Measurements from ENCODE around the gene MAPT.
A peak's percentile ranks its signal among the peaks of the same experiment; 100 is the strongest.

The MAPT gene

DNA sequence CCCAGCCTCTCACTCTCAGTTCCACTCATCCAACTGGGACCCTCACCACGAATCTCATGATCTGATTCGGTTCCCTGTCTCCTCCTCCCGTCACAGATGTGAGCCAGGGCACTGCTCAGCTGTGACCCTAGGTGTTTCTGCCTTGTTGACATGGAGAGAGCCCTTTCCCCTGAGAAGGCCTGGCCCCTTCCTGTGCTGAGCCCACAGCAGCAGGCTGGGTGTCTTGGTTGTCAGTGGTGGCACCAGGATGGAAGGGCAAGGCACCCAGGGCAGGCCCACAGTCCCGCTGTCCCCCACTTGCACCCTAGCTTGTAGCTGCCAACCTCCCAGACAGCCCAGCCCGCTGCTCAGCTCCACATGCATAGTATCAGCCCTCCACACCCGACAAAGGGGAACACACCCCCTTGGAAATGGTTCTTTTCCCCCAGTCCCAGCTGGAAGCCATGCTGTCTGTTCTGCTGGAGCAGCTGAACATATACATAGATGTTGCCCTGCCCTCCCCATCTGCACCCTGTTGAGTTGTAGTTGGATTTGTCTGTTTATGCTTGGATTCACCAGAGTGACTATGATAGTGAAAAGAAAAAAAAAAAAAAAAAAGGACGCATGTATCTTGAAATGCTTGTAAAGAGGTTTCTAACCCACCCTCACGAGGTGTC lies 131.3 kb downstream of the MAPT start:
- no peak overlapping the region for H3K4me3 ChIP-seq (ENCODE audit: low read depth, low read length)
- TF ChIP-seq, protein P1, sequence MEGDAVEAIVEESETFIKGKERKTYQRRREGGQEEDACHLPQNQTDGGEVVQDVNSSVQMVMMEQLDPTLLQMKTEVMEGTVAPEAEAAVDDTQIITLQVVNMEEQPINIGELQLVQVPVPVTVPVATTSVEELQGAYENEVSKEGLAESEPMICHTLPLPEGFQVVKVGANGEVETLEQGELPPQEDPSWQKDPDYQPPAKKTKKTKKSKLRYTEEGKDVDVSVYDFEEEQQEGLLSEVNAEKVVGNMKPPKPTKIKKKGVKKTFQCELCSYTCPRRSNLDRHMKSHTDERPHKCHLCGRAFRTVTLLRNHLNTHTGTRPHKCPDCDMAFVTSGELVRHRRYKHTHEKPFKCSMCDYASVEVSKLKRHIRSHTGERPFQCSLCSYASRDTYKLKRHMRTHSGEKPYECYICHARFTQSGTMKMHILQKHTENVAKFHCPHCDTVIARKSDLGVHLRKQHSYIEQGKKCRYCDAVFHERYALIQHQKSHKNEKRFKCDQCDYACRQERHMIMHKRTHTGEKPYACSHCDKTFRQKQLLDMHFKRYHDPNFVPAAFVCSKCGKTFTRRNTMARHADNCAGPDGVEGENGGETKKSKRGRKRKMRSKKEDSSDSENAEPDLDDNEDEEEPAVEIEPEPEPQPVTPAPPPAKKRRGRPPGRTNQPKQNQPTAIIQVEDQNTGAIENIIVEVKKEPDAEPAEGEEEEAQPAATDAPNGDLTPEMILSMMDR (IDR thresholded peaks at IDR 0.05; ENCODE audit: low read depth, low read length): no peak
- TF ChIP-seq POLR2A (IDR thresholded peaks at IDR 0.05; ENCODE audit: extremely low read depth, insufficient read length) (no peak), MYC (IDR thresholded peaks at IDR 0.05; ENCODE audit: low read depth, low read length) (no peak)
- TF ChIP-seq, protein P2, sequence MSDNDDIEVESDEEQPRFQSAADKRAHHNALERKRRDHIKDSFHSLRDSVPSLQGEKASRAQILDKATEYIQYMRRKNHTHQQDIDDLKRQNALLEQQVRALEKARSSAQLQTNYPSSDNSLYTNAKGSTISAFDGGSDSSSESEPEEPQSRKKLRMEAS (IDR thresholded peaks at IDR 0.05; ENCODE audit: low read depth, low read length): no peak
- DNase-seq (ENCODE audit: low read depth): no peak

DNA sequence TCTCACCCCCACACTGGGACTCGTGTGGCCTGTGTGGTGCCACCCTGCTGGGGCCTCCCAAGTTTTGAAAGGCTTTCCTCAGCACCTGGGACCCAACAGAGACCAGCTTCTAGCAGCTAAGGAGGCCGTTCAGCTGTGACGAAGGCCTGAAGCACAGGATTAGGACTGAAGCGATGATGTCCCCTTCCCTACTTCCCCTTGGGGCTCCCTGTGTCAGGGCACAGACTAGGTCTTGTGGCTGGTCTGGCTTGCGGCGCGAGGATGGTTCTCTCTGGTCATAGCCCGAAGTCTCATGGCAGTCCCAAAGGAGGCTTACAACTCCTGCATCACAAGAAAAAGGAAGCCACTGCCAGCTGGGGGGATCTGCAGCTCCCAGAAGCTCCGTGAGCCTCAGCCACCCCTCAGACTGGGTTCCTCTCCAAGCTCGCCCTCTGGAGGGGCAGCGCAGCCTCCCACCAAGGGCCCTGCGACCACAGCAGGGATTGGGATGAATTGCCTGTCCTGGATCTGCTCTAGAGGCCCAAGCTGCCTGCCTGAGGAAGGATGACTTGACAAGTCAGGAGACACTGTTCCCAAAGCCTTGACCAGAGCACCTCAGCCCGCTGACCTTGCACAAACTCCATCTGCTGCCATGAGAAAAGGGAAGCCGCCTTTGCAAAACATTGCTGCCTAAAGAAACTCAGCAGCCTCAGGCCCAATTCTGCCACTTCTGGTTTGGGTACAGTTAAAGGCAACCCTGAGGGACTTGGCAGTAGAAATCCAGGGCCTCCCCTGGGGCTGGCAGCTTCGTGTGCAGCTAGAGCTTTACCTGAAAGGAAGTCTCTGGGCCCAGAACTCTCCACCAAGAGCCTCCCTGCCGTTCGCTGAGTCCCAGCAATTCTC lies 132.1 kb downstream of the MAPT start:
- TF ChIP-seq, protein P1 (IDR thresholded peaks at IDR 0.05; ENCODE audit: low read depth, low read length): no peak
- TF ChIP-seq, protein P2 (IDR thresholded peaks at IDR 0.05; ENCODE audit: low read depth, low read length): no peak
- TF ChIP-seq POLR2A (IDR thresholded peaks at IDR 0.05; ENCODE audit: extremely low read depth, insufficient read length): no peak
- TF ChIP-seq MYC (IDR thresholded peaks at IDR 0.05; ENCODE audit: low read depth, low read length): no peak
- H3K4me3 ChIP-seq (ENCODE audit: low read depth, low read length): no peak overlapping the region
- peak; percentile 40 for DNase-seq (ENCODE audit: low read depth)

DNA sequence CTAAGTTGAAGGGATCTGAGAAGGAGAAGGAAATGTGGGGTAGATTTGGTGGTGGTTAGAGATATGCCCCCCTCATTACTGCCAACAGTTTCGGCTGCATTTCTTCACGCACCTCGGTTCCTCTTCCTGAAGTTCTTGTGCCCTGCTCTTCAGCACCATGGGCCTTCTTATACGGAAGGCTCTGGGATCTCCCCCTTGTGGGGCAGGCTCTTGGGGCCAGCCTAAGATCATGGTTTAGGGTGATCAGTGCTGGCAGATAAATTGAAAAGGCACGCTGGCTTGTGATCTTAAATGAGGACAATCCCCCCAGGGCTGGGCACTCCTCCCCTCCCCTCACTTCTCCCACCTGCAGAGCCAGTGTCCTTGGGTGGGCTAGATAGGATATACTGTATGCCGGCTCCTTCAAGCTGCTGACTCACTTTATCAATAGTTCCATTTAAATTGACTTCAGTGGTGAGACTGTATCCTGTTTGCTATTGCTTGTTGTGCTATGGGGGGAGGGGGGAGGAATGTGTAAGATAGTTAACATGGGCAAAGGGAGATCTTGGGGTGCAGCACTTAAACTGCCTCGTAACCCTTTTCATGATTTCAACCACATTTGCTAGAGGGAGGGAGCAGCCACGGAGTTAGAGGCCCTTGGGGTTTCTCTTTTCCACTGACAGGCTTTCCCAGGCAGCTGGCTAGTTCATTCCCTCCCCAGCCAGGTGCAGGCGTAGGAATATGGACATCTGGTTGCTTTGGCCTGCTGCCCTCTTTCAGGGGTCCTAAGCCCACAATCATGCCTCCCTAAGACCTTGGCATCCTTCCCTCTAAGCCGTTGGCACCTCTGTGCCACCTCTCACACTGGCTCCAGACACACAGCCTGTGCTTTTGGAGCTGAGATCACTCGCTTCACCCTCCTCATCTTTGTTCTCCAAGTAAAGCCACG lies 133.0 kb downstream of the MAPT start:
- H3K4me3 ChIP-seq (ENCODE audit: low read depth, low read length): no peak overlapping the region
- TF ChIP-seq, protein P2 (IDR thresholded peaks at IDR 0.05; ENCODE audit: low read depth, low read length): no peak
- DNase-seq (ENCODE audit: low read depth): no peak

DNA sequence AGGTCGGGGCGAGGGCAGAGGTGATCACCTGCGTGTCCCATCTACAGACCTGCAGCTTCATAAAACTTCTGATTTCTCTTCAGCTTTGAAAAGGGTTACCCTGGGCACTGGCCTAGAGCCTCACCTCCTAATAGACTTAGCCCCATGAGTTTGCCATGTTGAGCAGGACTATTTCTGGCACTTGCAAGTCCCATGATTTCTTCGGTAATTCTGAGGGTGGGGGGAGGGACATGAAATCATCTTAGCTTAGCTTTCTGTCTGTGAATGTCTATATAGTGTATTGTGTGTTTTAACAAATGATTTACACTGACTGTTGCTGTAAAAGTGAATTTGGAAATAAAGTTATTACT lies 133.6 kb downstream of the MAPT start:
- DNase-seq (ENCODE audit: low read depth): no peak
- no peak overlapping the region for H3K4me3 ChIP-seq (ENCODE audit: low read depth, low read length)

DNA sequence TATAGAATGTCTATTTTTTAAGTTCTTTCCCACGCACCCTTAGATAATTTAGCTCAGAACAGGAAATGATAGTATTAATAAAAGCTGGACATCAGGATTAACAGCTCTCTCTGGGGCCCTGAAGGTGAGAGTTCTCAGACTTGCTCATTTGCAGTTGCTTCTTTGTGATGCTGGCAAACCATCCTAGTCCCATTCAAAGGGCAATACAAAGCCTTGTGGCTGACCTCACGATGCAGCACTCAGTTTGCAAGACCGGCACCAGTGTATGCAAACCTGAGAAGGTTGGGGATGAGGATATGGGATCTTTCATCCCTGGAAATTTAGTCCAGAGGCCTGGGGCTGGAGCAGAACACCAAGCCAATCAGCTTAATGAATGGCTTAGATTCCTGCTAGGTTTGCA lies 134.0 kb downstream of the MAPT start:
- no peak for DNase-seq (ENCODE audit: low read depth)
- no peak overlapping the region for H3K4me3 ChIP-seq (ENCODE audit: low read depth, low read length)
- TF ChIP-seq MYC (IDR thresholded peaks at IDR 0.05; ENCODE audit: low read depth, low read length) (no peak), POLR2A (IDR thresholded peaks at IDR 0.05; ENCODE audit: extremely low read depth, insufficient read length) (no peak)
- TF ChIP-seq, protein P1 (IDR thresholded peaks at IDR 0.05; ENCODE audit: low read depth, low read length): no peak
- TF ChIP-seq, protein P2 (IDR thresholded peaks at IDR 0.05; ENCODE audit: low read depth, low read length): no peak

More for the DNA sequence above, 133.6 kb downstream of the MAPT start:
- no peak for TF ChIP-seq MYC (IDR thresholded peaks at IDR 0.05; ENCODE audit: low read depth, low read length)
- TF ChIP-seq, protein P1 (IDR thresholded peaks at IDR 0.05; ENCODE audit: low read depth, low read length): no peak
- no peak for TF ChIP-seq POLR2A (IDR thresholded peaks at IDR 0.05; ENCODE audit: extremely low read depth, insufficient read length)
- TF ChIP-seq, protein P2 (IDR thresholded peaks at IDR 0.05; ENCODE audit: low read depth, low read length): no peak

All from NB4 (cell line).